ENCODE data around the gene SELENOV.

DNA sequence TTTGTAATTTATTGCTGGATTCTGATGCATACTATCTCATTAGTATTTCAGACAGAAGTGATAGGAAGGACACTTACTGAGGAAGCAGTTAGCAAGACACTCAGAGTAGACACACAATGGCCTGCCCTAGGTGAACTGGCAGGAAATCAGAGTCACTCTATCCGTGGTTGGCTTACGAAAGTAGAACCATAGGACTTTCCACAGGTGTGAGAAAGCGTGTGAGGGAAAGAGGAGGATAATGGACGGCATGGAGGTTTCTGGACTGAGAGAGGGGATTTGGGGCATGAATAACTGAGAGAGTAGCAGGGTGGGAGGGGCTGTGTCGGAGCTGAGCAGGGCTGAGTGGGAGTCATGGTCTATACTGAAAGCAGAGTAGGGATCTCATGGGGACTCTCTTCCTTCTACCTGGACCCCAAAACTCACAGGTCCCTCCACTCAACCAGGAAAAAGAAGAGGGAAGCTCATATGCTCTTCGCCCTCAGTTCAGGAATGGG is 43.7 kb downstream of the SELENOV start:
- TF ChIP-seq CTCF (IDR thresholded peaks at IDR 0.05 in 4 of 5, conservative IDR thresholded peaks at IDR 0.05 in 1 of 5) (no peak), POLR2A (IDR thresholded peaks at IDR 0.05) (no peak)
